ENCODE results near the gene FZD4. TPM values are rescaled to one million over a fixed set of nuclear protein-coding genes. Genes with fewer than 3 reads are reported as not detected.

The FZD4 gene
- total RNA-seq, 1 experiment from 2014 or later, result 4.5 TPM

DNA sequence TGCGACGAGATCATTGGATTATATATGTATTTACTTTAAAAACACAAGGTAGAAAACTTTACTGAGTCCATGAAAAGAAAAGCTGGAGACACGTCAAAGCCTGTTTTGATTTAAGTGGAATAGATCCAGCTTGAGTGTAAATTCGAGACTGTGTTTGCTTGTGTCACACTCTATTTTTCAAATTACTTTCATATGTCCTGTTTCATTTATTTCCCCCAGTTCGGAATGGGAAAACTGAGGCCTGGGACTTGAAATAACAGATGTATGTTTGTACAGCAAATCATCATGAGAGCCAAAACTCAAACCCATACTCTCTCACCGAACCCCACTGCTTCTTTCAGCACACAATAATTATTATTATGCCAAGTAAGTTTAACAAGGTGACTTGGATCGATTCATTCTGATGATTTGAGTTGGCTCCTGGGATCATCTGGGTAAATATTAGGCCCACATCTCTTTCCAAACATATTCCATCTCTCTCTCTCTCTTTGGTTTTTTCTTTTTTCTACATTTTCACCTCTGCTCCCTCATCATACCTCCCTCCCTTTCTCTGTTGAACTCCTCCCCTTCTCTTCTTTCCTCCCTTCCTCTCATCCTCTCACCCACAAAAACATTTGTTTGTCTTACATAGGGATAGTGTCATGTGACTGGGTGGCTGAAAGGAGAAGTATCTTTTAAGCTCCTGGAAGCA is 21.2 kb downstream of the FZD4 start:
- Histone ChIP-seq H2AK5ac (ENCODE audit: insufficient read length, low read length) (no peak overlapping the region), H3K14ac (ENCODE audit: insufficient read depth, low read length) (no peak overlapping the region), H3K27ac (ENCODE audit: insufficient read length, low read depth, low read length) (no peak overlapping the region), H3K9me3 (ENCODE audit: control insufficient read depth, low read depth, low read length) (no peaks in the 10 kb centered on the region), H3K9ac (ENCODE audit: extremely low read depth, insufficient read length, low read length) (no peak overlapping the region), H3K56ac (ENCODE audit: insufficient read length, low read depth, low read length) (no peak overlapping the region), H4K91ac (ENCODE audit: insufficient read length, low read depth, low read length) (no peak overlapping the region), H4K8ac (replicated peaks; ENCODE audit: insufficient read length, low read depth, low read length) (no peak overlapping the region), H3K79me2 (ENCODE audit: insufficient read depth, low read length) (no peaks in the 10 kb centered on the region), H3K27me3 (ENCODE audit: insufficient read depth, low read length) (no peaks in the 10 kb centered on the region), H2BK20ac (ENCODE audit: low read depth, low read length, poor library complexity, severe bottlenecking) (no peak overlapping the region), H2BK5ac (ENCODE audit: insufficient read length, low read length) (no peak overlapping the region), H2BK12ac (ENCODE audit: insufficient read length, low read depth, low read length) (no peak overlapping the region), H3T11ph (ENCODE audit: low read length) (no peak overlapping the region), H3K4me1 (ENCODE audit: insufficient read depth, low read length) (no peaks in the 10 kb centered on the region; the same call in 1 of the 2 replicates), H3K23me2 (ENCODE audit: insufficient read length, low read depth, low read length, poor library complexity, severe bottlenecking) (no peaks in the 10 kb centered on the region), H2BK15ac (ENCODE audit: low read depth, low read length) (no peak overlapping the region), H3K23ac (ENCODE audit: insufficient read length, low read depth, low read length) (no peak overlapping the region), H3K4ac (ENCODE audit: low read depth, low read length) (no peak overlapping the region), H4K5ac (ENCODE audit: insufficient read length, low read depth, low read length) (no peak overlapping the region), H2AFZ (ENCODE audit: low read length) (no peak overlapping the region), H3K79me1 (ENCODE audit: insufficient read depth, low read depth, low read length, poor library complexity, severe bottlenecking) (no peaks in the 10 kb centered on the region), H2BK120ac (ENCODE audit: low read depth, low read length, poor library complexity, severe bottlenecking) (no peak overlapping the region), H4K20me1 (ENCODE audit: control insufficient read depth, insufficient read depth, insufficient read length) (no peaks in the 10 kb centered on the region), H3K18ac (ENCODE audit: insufficient read length, low read depth, low read length) (no peak overlapping the region), H3K4me2 (ENCODE audit: insufficient read depth, insufficient read length, low read length) (no peak overlapping the region)
- Mint-ChIP-seq H3K27me3 (ENCODE audit: low read depth) (no peaks in the 10 kb centered on the region), H3K36me3 (ENCODE audit: insufficient read depth in 1 of 3, low read depth in 3 of 3) (no peaks in the 10 kb centered on the region), H3K9me3 (no peaks in the 10 kb centered on the region), H3K4me3 (no peak overlapping the region), H3K27ac (0 out of 7 replicates have a peak overlapping the region, but pooled peaks of 1 of the 3 experiments have one; percentile 2), H3K4me1 (peaks cover 32 to 34% of the 10 kb centered on the region in 2 experiments)
- no peak for DNase-seq
- TF ChIP-seq, protein P1, sequence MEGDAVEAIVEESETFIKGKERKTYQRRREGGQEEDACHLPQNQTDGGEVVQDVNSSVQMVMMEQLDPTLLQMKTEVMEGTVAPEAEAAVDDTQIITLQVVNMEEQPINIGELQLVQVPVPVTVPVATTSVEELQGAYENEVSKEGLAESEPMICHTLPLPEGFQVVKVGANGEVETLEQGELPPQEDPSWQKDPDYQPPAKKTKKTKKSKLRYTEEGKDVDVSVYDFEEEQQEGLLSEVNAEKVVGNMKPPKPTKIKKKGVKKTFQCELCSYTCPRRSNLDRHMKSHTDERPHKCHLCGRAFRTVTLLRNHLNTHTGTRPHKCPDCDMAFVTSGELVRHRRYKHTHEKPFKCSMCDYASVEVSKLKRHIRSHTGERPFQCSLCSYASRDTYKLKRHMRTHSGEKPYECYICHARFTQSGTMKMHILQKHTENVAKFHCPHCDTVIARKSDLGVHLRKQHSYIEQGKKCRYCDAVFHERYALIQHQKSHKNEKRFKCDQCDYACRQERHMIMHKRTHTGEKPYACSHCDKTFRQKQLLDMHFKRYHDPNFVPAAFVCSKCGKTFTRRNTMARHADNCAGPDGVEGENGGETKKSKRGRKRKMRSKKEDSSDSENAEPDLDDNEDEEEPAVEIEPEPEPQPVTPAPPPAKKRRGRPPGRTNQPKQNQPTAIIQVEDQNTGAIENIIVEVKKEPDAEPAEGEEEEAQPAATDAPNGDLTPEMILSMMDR (conservative IDR thresholded peaks at IDR 0.05), result no peak
- no CpG with 5 or more reads among the region's 7 CpGs for WGBS (ENCODE audit: extremely low coverage, insufficient read length, low lambda C conversion rate)
